NCI-H1417 (cell line): Measurements from ENCODE around the gene MSI2.
A peak's percentile ranks its signal among the peaks of the same experiment; 100 is the strongest.

Experiments used
- DNase-seq, 3 experiments: peaks; one replicate each; lab custom pipeline; 2025; lab: John Stamatoyannopoulos, UW

The MSI2 gene

GRCh38 chr17:57340160-57340981, 84.0 kb downstream of the MSI2 start:
- no peak for DNase-seq

GRCh38 chr17:57341611-57342540, 85.6 kb downstream of the MSI2 start:
- peak in 1 of 3 experiments; percentile 40 for DNase-seq

- DNase-seq = no peak
Observed at GRCh38 chr17:57342963-57343589, 86.8 kb downstream of the MSI2 start.

GRCh38 chr17:57343717-57344116, 87.4 kb downstream of the MSI2 start:
- DNase-seq = no peak

GRCh38 chr17:57344261-57344660, 87.9 kb downstream of the MSI2 start:
- no peak for DNase-seq

- peak in 2 of 3 experiments; percentile 37 to 41 for DNase-seq
Observed at GRCh38 chr17:57349541-57350247, 93.4 kb downstream of the MSI2 start.

GRCh38 chr17:57350266-57350665, 93.9 kb downstream of the MSI2 start:
- no peak for DNase-seq

- DNase-seq = no peak
Observed at GRCh38 chr17:57352665-57353175, 96.4 kb downstream of the MSI2 start.

- no peak for DNase-seq
Observed at GRCh38 chr17:57354673-57355072, 98.3 kb downstream of the MSI2 start.

- DNase-seq = peak in 2 of 3 experiments; percentile 7 to 17
Observed at GRCh38 chr17:57355090-57355859, 99.0 kb downstream of the MSI2 start.

- DNase-seq = no peak
Observed at GRCh38 chr17:57356153-57356718, 99.9 kb downstream of the MSI2 start.

- DNase-seq = peak in 2 of 3 experiments; percentile 48 to 77
Observed at GRCh38 chr17:57356719-57357391, 100.5 kb downstream of the MSI2 start.

- DNase-seq = peak in 2 of 3 experiments; percentile 48 to 77
Observed at GRCh38 chr17:57357392-57357784, 101.1 kb downstream of the MSI2 start.

GRCh38 chr17:57357830-57358430, 101.6 kb downstream of the MSI2 start:
- DNase-seq = no peak

- DNase-seq = no peak
Observed at GRCh38 chr17:57360266-57360665, 103.9 kb downstream of the MSI2 start.

- no peak for DNase-seq
Observed at GRCh38 chr17:57362797-57363556, 106.7 kb downstream of the MSI2 start.

GRCh38 chr17:57363580-57363979, 107.3 kb downstream of the MSI2 start:
- DNase-seq = no peak

- peak in 2 of 3 experiments; percentile 75 to 87 for DNase-seq
Observed at GRCh38 chr17:57363998-57364643, 107.8 kb downstream of the MSI2 start.
